WTC11 (cell line): ENCODE measurements around the gene NR2F2.

ENCODE experiments used
- ATF3 ChIP-seq: sonication (generic); formaldehyde crosslinking; conservative IDR thresholded peaks from 2 replicates; pipeline ENCODE4 v1.8.1; 2022; ENCODE audit warnings: mild to moderate bottlenecking, missing genetic modification reagents
- CREB1 ChIP-seq: sonication (generic); formaldehyde crosslinking; IDR thresholded peaks from 2 replicates; pipeline ENCODE4 v1.8.0; 2023; ENCODE audit warnings: mild to moderate bottlenecking, missing genetic modification reagents
- CREM ChIP-seq: sonication (generic); formaldehyde crosslinking; IDR thresholded peaks from 2 replicates; pipeline ENCODE4 v1.8.1; 2022; ENCODE audit warnings: mild to moderate bottlenecking, missing genetic modification reagents, moderate library complexity
- CTCF ChIP-seq: fragments of 200-600 bp; IDR thresholded peaks from 2 replicates; pipeline ENCODE4 v1.8.0; 2022; ENCODE audit warnings: antibody characterized with exemption
- ELF4 ChIP-seq: sonication (generic); formaldehyde crosslinking; IDR thresholded peaks from 2 replicates; pipeline ENCODE4 v1.8.1; 2022; ENCODE audit warnings: low read depth, mild to moderate bottlenecking, moderate library complexity, missing genetic modification reagents
- ETV6 ChIP-seq: sonication (generic); formaldehyde crosslinking; IDR thresholded peaks from 2 replicates; pipeline ENCODE4 v1.8.1; 2022; ENCODE audit warnings: mild to moderate bottlenecking, missing genetic modification reagents
- NR2C2 ChIP-seq: sonication (generic); formaldehyde crosslinking; IDR thresholded peaks from 2 replicates; pipeline ENCODE4 v1.8.0; 2022; ENCODE audit warnings: mild to moderate bottlenecking, missing genetic modification reagents
- SMAD4 ChIP-seq: sonication (generic); formaldehyde crosslinking; IDR thresholded peaks from 2 replicates; pipeline ENCODE4 v1.8.0; 2022; ENCODE audit warnings: mild to moderate bottlenecking, missing genetic modification reagents
- TCF7 ChIP-seq: sonication (generic); formaldehyde crosslinking; IDR thresholded peaks from 2 replicates; pipeline ENCODE4 v1.8.0; 2022; ENCODE audit warnings: mild to moderate bottlenecking, low read depth, missing genetic modification reagents, moderate library complexity

- TF ChIP-seq TCF7 (CRISPR knock-in tag) (no peak), CTCF (no peak), NR2C2 (no peak), ETV6 (no peak), ATF3 (CRISPR knock-in tag) (no peak), SMAD4 (no peak), CREB1 (CRISPR knock-in tag) (no peak), ELF4 (no peak), CREM (CRISPR knock-in tag) (no peak)
Measured at GRCh38 chr15:96337365-96338023, 7.0 kb downstream of the NR2F2 start.
